HS-5 (cell line): ENCODE measurements around the gene ADAM21.
"Not testable (repeated sequence)": the region's sequence is repeated elsewhere in the genome, so short reads cannot be mapped to it uniquely, and the experiment has no call there.

Experiments used
- DNase-seq: peaks from one replicate; pipeline ENCODE4 v3.0.0-alpha.2; 2012; ENCODE audit warnings: low read depth

Gene ADAM21

DNA sequence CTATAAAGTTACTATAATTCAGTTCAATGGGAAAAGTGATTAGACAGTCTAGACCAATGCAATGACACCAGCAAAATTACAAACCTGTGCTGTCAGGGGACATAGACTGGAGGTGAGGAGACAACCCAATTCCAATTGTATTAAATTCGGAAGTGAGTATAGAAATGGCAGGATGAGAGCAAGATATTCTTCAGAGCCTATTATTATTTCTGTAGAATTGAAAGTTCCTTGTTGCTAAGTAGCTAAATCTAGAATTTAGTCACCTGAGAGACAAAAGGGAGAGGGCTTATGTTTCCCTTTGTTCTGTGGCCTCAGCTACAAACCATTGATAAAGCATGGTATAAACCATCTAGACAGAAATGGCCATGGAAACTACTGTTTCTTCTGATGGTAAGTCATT lies at the start of gene ADAM21:
ADAM21 (plus strand) TSS at position 301 of the 400 bp plus-strand sequence. CDS start 5,326 bp downstream, outside the sequence.
- no peak for DNase-seq

- DNase-seq = not testable (repeated sequence)
These were observed 48.6 kb upstream of the ADAM21 start for GRCh38 chr14:70403335-70403734.

DNA sequence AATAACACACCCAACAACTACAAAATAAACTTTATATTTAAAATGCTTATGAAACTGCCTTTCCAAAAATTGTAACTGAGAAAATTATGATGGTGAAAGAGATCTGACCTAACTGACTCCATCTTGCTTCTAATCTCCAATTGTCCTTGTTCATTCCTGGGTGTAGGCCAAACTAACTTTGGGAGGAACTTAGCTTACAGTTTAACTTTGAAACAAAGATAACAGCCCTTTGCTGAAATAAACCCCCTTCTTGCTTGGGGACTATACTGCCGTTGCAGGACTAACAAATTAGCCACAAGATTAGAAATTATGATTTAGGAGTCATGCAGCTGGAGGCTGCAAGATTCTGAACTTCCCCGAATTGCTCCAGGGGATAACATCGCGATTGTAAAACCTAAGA lies 45.8 kb upstream of the ADAM21 start:
- DNase-seq = not testable (repeated sequence)

- DNase-seq = no peak
These were observed 44.4 kb upstream of the ADAM21 start for GRCh38 chr14:70407621-70408020.

GRCh38 chr14:70415788-70416187 lies 36.2 kb upstream of the ADAM21 start:
- DNase-seq = no peak

DNA sequence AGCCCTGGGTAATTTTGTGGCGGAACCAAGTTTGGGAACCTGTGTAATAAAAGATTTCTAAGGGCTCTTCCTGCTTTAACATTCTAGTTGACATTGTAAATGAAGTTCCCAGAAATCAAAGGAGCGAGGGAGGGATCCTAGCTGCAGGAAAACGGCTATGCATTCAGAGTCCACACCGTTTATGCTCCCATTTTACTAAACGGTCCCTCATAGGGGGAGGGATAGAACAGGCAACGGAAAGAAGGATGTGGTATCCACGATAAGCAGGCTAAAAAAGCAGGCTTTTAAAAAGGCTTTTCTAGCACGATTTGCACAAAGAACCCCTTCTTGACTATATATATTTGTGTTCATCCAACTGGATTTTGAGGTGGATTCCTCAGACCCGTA lies 35.6 kb upstream of the ADAM21 start:
- DNase-seq = no peak

GRCh38 chr14:70416725-70417349 lies 35.1 kb upstream of the ADAM21 start, which contains the start of gene SYNJ2BP:
Gene SYNJ2BP (minus strand): TSS chr14:70417090. CDS start chr14:70416963, 127 bp downstream.
- peak; percentile 37 for DNase-seq

DNA sequence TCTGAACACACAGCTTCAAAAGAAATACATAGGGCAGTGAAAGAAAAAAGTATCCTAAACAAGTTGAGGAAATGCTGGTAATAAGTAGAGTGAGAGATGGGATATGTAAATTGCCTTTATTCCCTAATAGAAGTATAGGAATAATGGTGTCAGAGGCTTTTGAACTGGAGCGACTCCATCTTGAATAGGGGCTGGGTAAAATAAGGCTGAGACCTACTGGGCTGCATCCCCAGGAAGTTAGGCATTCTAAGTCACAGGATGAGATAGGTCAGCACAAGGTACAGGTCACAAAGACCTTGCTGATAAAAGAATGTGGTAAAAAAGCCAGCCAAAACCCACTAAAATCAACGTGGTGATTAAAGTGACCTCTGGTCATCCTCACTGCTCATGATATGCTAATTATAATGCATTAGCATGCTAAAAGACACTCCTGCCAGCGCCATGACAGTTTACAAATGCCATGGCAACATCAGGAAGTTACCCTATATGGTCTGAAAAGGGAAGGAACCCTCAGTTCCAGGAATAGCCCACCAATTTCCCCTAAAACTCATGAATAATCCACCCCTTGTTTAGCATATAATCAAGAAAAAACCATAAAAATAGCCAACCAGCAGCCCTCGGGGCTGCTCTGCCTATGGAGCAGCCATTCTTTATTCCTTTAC lies 32.6 kb upstream of the ADAM21 start:
- DNase-seq = not testable (repeated sequence)

GRCh38 chr14:70422538-70422937 lies 29.4 kb upstream of the ADAM21 start:
- DNase-seq = no peak

GRCh38 chr14:70425354-70425753 lies 26.6 kb upstream of the ADAM21 start:
- DNase-seq = no peak

DNA sequence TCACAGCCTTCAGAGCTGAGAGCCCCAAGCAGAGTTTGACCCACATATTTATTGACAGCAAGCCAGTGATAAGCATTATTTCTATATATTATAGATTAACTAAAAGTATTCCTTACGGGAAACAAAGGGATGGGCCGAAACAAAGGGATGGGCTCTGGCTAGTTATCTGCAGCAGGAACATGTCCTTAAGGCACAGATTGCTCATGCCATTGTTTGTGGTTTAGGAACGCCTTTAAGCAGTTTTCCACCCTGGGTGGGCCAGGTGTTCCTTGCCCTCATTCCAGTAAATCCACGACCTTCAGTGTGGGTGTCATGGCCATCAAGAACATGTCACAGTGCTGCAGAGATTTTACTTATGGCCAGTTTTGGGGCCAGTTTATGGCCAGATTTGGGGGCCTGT lies 25.4 kb upstream of the ADAM21 start:
- DNase-seq = not testable (repeated sequence)

- DNase-seq = no peak
These were observed 15.1 kb upstream of the ADAM21 start for GRCh38 chr14:70436867-70437266.

DNA sequence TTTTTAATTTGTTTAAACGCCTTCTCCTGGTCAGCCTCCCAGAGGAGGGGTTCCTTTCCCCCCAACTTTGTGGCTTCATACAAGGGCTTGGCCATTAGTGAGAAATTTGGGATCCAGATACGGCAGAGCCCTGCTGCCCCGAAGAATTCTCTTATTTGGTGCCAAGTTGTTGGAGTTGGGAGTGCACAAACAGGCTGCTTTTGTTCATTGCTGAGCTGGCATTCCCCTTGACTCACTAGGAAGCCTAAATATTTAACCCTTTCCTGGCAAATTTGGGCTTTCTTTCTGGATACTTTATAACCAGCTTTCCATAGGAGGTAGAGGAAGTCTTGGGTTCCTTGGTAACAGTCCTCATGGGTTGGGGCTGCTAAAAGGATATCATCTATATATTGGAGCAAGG lies 10.3 kb upstream of the ADAM21 start:
- DNase-seq = no peak

DNA sequence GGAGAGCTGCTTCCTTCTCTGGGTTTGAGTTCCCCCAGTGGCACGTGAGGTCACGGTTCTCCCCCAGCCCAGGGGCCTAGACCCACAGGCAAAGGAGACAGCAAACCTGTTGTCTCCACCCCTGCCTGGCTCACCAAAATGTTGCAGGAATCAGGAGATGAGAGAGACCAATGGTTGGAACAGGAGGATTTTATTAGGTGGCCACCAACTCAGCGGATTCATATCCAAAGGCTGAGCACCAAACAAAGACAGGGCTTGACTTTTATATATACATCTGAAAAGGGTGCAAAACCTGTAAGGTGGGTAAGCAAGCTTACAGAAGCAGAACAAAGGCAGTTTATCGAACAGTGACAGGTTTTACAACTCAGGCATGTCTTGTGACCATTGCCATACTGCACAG lies 9.2 kb upstream of the ADAM21 start:
- DNase-seq = no peak

- no peak for DNase-seq
These were observed 3.2 kb upstream of the ADAM21 start for GRCh38 chr14:70448633-70449340.

DNA sequence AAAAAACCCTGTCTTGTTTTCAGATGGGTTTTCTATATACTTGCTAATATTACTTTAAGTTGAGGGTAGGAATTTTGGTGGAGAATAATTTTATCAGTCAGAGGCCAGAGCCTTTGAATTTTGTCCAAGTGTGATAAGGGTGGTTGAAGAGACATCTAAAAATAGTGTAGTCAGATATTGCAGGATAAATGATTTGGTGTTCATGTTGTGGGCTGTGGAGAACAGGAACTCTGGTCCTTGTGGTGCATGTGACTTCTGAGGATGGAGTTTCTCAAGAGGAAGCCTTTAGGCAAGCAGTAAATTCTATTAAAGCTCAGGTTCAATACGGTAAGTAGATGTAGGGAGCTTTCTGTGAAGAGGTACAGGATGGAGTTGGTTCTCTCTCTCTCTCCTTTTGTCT lies 2.8 kb downstream of the ADAM21 start:
- DNase-seq = no peak

- DNase-seq = no peak
These were observed 16.8 kb downstream of the ADAM21 start for GRCh38 chr14:70468731-70469130.

DNA sequence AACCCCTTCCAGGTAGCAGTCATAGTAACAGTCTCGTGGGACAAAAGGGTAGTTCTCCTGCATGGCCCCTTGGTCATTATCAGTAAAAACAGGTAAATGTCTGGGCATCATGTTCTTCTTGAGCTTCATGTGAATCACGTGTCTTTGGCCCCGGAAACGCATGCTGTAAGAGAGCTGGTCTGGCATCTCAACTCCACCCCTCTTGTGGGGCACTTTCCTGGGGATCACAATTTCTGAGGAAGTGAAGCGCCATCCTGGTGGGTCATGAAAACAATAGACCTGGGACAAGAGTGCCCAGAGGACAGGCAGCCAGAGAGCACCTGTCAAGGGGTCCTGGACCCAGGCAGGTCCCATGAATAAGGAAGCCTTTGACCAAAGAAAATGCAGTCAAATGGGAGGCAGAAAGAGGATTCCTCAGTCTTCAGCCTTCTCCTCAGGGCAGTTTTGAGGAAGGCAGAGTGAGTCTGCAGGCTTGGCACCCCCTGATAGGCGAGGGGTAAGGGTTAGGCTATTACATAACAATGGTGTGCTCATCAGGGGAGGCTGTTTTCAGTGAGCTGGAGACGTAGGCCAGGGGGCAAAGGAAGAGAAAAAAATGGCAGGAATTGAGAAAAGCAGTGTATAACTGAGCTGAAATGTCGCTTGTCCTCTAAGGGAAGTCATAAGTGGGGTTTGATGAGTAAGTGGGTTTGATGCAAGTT lies 19.0 kb downstream of the ADAM21 start:
- not testable (repeated sequence) for DNase-seq

- no peak for DNase-seq
These were observed 20.5 kb downstream of the ADAM21 start for GRCh38 chr14:70472253-70473159.

- DNase-seq = no peak
These were observed 21.9 kb downstream of the ADAM21 start for GRCh38 chr14:70473825-70474224.

DNA sequence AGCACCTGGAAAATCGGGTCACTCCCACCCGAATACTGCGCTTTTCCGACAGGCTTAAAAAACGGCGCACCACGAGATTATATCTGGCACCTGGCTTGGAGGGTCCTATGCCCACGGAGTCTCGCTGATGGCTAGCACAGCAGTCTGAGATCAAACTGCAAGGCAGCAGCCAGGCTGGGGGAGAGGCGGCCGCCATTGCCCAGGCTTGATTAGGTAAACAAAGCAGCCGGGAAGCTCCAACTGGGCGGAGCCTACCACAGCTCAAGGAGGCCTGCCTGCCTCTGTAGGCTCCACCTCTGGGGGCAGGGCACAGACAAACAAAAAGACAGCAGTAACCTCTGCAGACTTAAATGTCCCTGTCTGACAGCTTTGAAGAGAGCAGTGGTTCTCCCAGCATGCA lies 23.5 kb downstream of the ADAM21 start:
- not testable (repeated sequence) for DNase-seq
